Measurements from ENCODE around the gene ZDHHC3.

DNA sequence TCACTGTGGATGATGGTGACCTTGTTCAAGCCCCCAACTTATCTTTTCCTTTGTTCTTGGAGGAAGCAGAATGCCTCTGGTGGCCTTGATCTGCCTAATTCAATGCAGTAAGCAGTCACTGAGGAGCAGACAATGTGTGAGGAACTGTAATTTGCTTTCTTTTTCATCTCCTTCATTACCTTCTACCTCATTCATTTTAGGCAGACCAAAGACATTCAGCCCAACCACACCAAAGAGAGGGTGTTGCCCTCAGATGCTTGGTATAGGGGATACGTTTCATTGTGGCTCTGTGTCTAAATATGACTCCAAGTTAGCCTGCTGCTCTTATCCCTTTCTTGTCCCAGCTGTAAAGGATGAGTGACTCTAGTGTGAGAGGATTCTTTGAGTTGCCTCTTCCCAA lies 15.4 kb upstream of the ZDHHC3 start:
- TF ChIP-seq, protein P1, sequence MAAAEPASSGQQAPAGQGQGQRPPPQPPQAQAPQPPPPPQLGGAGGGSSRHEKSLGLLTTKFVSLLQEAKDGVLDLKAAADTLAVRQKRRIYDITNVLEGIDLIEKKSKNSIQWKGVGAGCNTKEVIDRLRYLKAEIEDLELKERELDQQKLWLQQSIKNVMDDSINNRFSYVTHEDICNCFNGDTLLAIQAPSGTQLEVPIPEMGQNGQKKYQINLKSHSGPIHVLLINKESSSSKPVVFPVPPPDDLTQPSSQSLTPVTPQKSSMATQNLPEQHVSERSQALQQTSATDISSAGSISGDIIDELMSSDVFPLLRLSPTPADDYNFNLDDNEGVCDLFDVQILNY (CRISPR knock-in tag; IDR thresholded peaks at IDR 0.05): no peak
- TF ChIP-seq, protein P2, sequence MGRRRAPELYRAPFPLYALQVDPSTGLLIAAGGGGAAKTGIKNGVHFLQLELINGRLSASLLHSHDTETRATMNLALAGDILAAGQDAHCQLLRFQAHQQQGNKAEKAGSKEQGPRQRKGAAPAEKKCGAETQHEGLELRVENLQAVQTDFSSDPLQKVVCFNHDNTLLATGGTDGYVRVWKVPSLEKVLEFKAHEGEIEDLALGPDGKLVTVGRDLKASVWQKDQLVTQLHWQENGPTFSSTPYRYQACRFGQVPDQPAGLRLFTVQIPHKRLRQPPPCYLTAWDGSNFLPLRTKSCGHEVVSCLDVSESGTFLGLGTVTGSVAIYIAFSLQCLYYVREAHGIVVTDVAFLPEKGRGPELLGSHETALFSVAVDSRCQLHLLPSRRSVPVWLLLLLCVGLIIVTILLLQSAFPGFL (CRISPR knock-in tag; IDR thresholded peaks at IDR 0.05; ENCODE audit: borderline replicate concordance): no peak
- TF ChIP-seq, protein P3, sequence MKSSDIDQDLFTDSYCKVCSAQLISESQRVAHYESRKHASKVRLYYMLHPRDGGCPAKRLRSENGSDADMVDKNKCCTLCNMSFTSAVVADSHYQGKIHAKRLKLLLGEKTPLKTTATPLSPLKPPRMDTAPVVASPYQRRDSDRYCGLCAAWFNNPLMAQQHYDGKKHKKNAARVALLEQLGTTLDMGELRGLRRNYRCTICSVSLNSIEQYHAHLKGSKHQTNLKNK (CRISPR knock-in tag; IDR thresholded peaks at IDR 0.05): no peak
- TF ChIP-seq, protein P4, sequence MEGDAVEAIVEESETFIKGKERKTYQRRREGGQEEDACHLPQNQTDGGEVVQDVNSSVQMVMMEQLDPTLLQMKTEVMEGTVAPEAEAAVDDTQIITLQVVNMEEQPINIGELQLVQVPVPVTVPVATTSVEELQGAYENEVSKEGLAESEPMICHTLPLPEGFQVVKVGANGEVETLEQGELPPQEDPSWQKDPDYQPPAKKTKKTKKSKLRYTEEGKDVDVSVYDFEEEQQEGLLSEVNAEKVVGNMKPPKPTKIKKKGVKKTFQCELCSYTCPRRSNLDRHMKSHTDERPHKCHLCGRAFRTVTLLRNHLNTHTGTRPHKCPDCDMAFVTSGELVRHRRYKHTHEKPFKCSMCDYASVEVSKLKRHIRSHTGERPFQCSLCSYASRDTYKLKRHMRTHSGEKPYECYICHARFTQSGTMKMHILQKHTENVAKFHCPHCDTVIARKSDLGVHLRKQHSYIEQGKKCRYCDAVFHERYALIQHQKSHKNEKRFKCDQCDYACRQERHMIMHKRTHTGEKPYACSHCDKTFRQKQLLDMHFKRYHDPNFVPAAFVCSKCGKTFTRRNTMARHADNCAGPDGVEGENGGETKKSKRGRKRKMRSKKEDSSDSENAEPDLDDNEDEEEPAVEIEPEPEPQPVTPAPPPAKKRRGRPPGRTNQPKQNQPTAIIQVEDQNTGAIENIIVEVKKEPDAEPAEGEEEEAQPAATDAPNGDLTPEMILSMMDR (IDR thresholded peaks at IDR 0.05): no peak
- TF ChIP-seq MXD4 (CRISPR knock-in tag; IDR thresholded peaks at IDR 0.05; ENCODE audit: borderline replicate concordance) (no peak), RELA (CRISPR knock-in tag; IDR thresholded peaks at IDR 0.05; ENCODE audit: borderline replicate concordance) (no peak)
- TF ChIP-seq, protein P5, sequence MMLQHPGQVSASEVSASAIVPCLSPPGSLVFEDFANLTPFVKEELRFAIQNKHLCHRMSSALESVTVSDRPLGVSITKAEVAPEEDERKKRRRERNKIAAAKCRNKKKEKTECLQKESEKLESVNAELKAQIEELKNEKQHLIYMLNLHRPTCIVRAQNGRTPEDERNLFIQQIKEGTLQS (CRISPR knock-in tag; conservative IDR thresholded peaks at IDR 0.05): no peak
- TF ChIP-seq, protein P6, sequence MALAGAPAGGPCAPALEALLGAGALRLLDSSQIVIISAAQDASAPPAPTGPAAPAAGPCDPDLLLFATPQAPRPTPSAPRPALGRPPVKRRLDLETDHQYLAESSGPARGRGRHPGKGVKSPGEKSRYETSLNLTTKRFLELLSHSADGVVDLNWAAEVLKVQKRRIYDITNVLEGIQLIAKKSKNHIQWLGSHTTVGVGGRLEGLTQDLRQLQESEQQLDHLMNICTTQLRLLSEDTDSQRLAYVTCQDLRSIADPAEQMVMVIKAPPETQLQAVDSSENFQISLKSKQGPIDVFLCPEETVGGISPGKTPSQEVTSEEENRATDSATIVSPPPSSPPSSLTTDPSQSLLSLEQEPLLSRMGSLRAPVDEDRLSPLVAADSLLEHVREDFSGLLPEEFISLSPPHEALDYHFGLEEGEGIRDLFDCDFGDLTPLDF (CRISPR knock-in tag; IDR thresholded peaks at IDR 0.05): no peak
- TF ChIP-seq, protein P7, sequence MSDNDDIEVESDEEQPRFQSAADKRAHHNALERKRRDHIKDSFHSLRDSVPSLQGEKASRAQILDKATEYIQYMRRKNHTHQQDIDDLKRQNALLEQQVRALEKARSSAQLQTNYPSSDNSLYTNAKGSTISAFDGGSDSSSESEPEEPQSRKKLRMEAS (CRISPR knock-in tag; IDR thresholded peaks at IDR 0.05): no peak
